K562 (cell line): ENCODE measurements around the gene ADIG. TPM values are rescaled to one million over a fixed set of nuclear protein-coding genes. Genes with fewer than 3 reads are reported as not detected.

ENCODE experiments used
- ATAC-seq: fragments of 200-7000 bp; cut with Tn5 transposase; 3 replicates; pipeline ENCODE4 v1.9.1; 2020; ENCODE audit warnings: moderate library complexity
- BruUV-seq: library from RNA; stranded (reverse); fragments of 400-500 nt; replicated peaks from 2 replicates; lab custom pipeline; 2021; lab: Mats Ljungman, UMichigan
- CTCF ChIA-PET: fragments of 300-600 bp; formaldehyde crosslinking; extraction: SDS; loops from one replicate; lab custom pipeline; 2021; ENCODE audit warnings: low intra/inter-chr PET ratio; lab: Yijun Ruan, JAX
- POLR2A ChIA-PET: fragments of 300-600, 350-650 bp; sonication (Branson Sonifier 250); formaldehyde crosslinking; extraction: SDS; loops from one replicate; lab custom pipeline; 2021; ENCODE audit warnings: antibody characterized with exemption, inconsistent platforms; lab: Yijun Ruan, JAX
- DNase-seq, 4 experiments: peaks; one replicate each; pipeline versions ENCODE4 v3.0.0 to v3.0.0-alpha.2; 2011 to 2018; ENCODE audit warnings: low spot score in 3 of 4, mixed read lengths in 3 of 4; ENCODE audit errors: extremely low read depth in 1 of 4
- FAIRE-seq: peaks from 2 replicates; lab custom pipeline; 2011; peaks lifted over from hg19 to GRCh38; lab: Jason Lieb, UNC
- H2AFZ ChIP-seq: 2 replicates; pipeline ENCODE4 v1.6.0; 2011; ENCODE audit warnings: low read depth, low read length, control low read depth, inconsistent platforms
- H3K27ac ChIP-seq: fragments of 200-600 bp; 3 replicates; pipeline ENCODE4 v1.8.0; 2011; ENCODE audit warnings: low read depth, mild to moderate bottlenecking, control low read depth, inconsistent platforms, low read length, moderate library complexity, mixed read lengths; ENCODE audit errors: extremely low read depth
- H3K27me3 ChIP-seq, 2 experiments: fragments of 300-600 bp in 1 of 2; 2 replicates in 1 of 2; 3 replicates in 1 of 2; pipeline versions ENCODE4 v1.6.0 to v1.8.0; 2011; ENCODE audit warnings: inconsistent platforms in 2 of 2, low read length in 2 of 2, mild to moderate bottlenecking in 1 of 2, mixed read lengths in 1 of 2, moderate library complexity in 1 of 2; ENCODE audit not compliant: control insufficient read depth in 2 of 2, insufficient read depth in 2 of 2
- H3K36me3 ChIP-seq: fragments of 300-600 bp; 3 replicates; pipeline ENCODE4 v1.8.0; 2011; ENCODE audit warnings: mild to moderate bottlenecking, low read length, inconsistent platforms; ENCODE audit not compliant: control insufficient read depth, insufficient read depth
- H3K4me1 ChIP-seq, 2 experiments: fragments of 200-600 bp in 1 of 2; replicated peaks in 1 of 2; 2 replicates in 1 of 2; 3 replicates in 1 of 2; pipeline versions ENCODE4 v1.5.1 to v1.8.0; 2011; ENCODE audit warnings: inconsistent platforms in 2 of 2, low read length in 2 of 2, mild to moderate bottlenecking in 1 of 2, mixed read lengths in 1 of 2, moderate library complexity in 1 of 2; ENCODE audit not compliant: control insufficient read depth in 2 of 2, insufficient read depth in 2 of 2
- H3K4me2 ChIP-seq: 2 replicates; pipeline ENCODE4 v1.6.1; 2011; ENCODE audit warnings: low read length, control low read depth, inconsistent platforms, mixed read lengths; ENCODE audit not compliant: insufficient read depth
- H3K4me3 ChIP-seq: fragments of 200-600 bp; sonication (generic), shearing (Covaris generic); 2 replicates; pipeline ENCODE4 v1.5.1; 2016; ENCODE audit warnings: control low read depth, inconsistent platforms
- H3K79me2 ChIP-seq: fragments of 200-600 bp; 3 replicates; pipeline ENCODE4 v1.8.0; 2011; ENCODE audit warnings: low read length, inconsistent platforms; ENCODE audit not compliant: control insufficient read depth, insufficient read depth
- H3K9ac ChIP-seq, 2 experiments: 2 replicates each; pipeline versions ENCODE4 v1.6.0 to v1.6.1; 2011; ENCODE audit warnings: low read depth in 2 of 2, low read length in 2 of 2, control low read depth in 1 of 2, inconsistent platforms in 1 of 2, mild to moderate bottlenecking in 1 of 2, mixed read lengths in 1 of 2; ENCODE audit not compliant: insufficient read depth in 1 of 2
- H3K9me1 ChIP-seq: one replicate; pipeline ENCODE4 v1.6.0; 2011; ENCODE audit warnings: inconsistent platforms, mild to moderate bottlenecking, low read length, moderate library complexity; ENCODE audit not compliant: control insufficient read depth, insufficient read depth
- H3K9me3 ChIP-seq: replicated peaks from 2 replicates; pipeline ENCODE4 v1.5.1; 2011; ENCODE audit warnings: low read depth, low read length, inconsistent platforms; ENCODE audit not compliant: control insufficient read depth, insufficient read depth
- H4K20me1 ChIP-seq: replicated peaks from 2 replicates; pipeline ENCODE4 v1.6.1; 2011; ENCODE audit warnings: low read length, inconsistent platforms, mixed read lengths; ENCODE audit not compliant: control insufficient read depth, insufficient read depth
- BCL6 ChIP-seq: fragments of 250-450 bp; sonication (Bioruptor Pico); IDR thresholded peaks from 2 replicates; pipeline ENCODE4 v1.4.0; 2020
- BCOR ChIP-seq: fragments of 450-650 bp; IDR thresholded peaks from 2 replicates; pipeline ENCODE4 v1.6.1; 2016
- CBX5 ChIP-seq: IDR thresholded peaks from 2 replicates; pipeline ENCODE4 v1.6.1; 2014; ENCODE audit warnings: low read depth, borderline replicate concordance
- ILK ChIP-seq: fragments of 450-650 bp; IDR thresholded peaks from 2 replicates; pipeline ENCODE4 v1.6.1; 2016; ENCODE audit warnings: missing genetic modification characterization, low read depth, mild to moderate bottlenecking, missing compliant biosample characterization, moderate library complexity, borderline replicate concordance
- MTA3 ChIP-seq: fragments of 450-650 bp; formaldehyde crosslinking; IDR thresholded peaks from 2 replicates; pipeline ENCODE4 v1.6.1; 2017; ENCODE audit warnings: mild to moderate bottlenecking, borderline replicate concordance
- NFATC3 ChIP-seq: fragments of 450-650 bp; IDR thresholded peaks from 2 replicates; pipeline ENCODE4 v1.6.1; 2017; ENCODE audit warnings: mild to moderate bottlenecking
- POLR3A ChIP-seq: IDR thresholded peaks from 2 replicates; pipeline ENCODE4 v1.6.1; 2011; ENCODE audit warnings: borderline replicate concordance, mild to moderate bottlenecking, moderate library complexity; ENCODE audit not compliant: insufficient read length, insufficient read depth; ENCODE audit errors: extremely low read depth
- RAD51 ChIP-seq: fragments of 450-650 bp; IDR thresholded peaks from 2 replicates; pipeline ENCODE4 v1.7.1; 2016; ENCODE audit warnings: low read depth, mild to moderate bottlenecking, borderline replicate concordance
- TAF1 ChIP-seq: IDR thresholded peaks from 2 replicates; pipeline ENCODE4 v1.6.1; 2011; ENCODE audit warnings: mild to moderate bottlenecking, low read length, moderate library complexity; ENCODE audit not compliant: insufficient read depth, control insufficient read depth, severe bottlenecking; ENCODE audit errors: extremely low read depth
- ZFP1 ChIP-seq: fragments of 450-650 bp; formaldehyde crosslinking; IDR thresholded peaks from 2 replicates; pipeline ENCODE4 v1.4.0; 2020; ENCODE audit warnings: mild to moderate bottlenecking, mixed read lengths
- ZNF263 ChIP-seq: sonication (generic); formaldehyde crosslinking; IDR thresholded peaks from 2 replicates; pipeline ENCODE4 v1.8.0; 2022; ENCODE audit warnings: mild to moderate bottlenecking, missing genetic modification reagents, borderline replicate concordance
- WGBS: fragments of 100-300 bp; shearing (Covaris generic); methylation state at CpG from one replicate; pipeline ENCODE4 v1.1.6; 2016; ENCODE audit warnings: low coverage, mixed read lengths; ENCODE audit not compliant: insufficient coverage; ENCODE audit errors: missing lambda C conversion rate; 5-methylcytosine and 5-hydroxymethylcytosine counted together
- in situ Hi-C: fragments of 300-500 bp; cut with MboI; formaldehyde crosslinking; loops from 4 replicates; pipeline ENCODE4 v1.15.0; 2018; ENCODE audit warnings: inconsistent platforms, mixed read lengths
- intact Hi-C: fragments of 100-400 bp; cut with micrococcal nuclease; formaldehyde crosslinking; loops from 2 replicates; pipeline ENCODE4 v1.14.2; 2022
- polyA plus RNA-seq, 8 experiments: library from polyadenylated mRNA; depleted of rRNA in 4 of 8; stranded (reverse) in 5 of 8; unstranded in 3 of 8; fragments of >200 nt; fragmentation: Nextera tagmentation in 2 of 8; fragmentation: Illumina TruSeq in 1 of 8; extraction: Ambion mirVana in 2 of 8; extraction: Trizol in 1 of 8; gene quantifications; 2 replicates each; pipeline versions ENCODE4 v1.2.1 to v1.2.3, GENCODE V29; 2011 to 2014; ENCODE audit warnings: inconsistent platforms in 1 of 8, missing spikeins in 1 of 8
- total RNA-seq, 7 experiments: library from RNA; depleted of rRNA in 6 of 7; stranded (reverse); fragments of >200 nt in 6 of 7; fragmentation: Illumina TruSeq in 2 of 7; extraction: Trizol in 2 of 7; gene quantifications; 2 replicates each; pipeline versions ENCODE4 v1.2.1 to v1.2.3, GENCODE V29; 2011 to 2021; ENCODE audit warnings: low replicate concordance in 1 of 7

ADIG gene
- total and polyA plus RNA-seq, 9 of the 15 experiments (the other 6 are each of a cell fraction or from before 2014, with no cell fraction given) = not detected

DNA sequence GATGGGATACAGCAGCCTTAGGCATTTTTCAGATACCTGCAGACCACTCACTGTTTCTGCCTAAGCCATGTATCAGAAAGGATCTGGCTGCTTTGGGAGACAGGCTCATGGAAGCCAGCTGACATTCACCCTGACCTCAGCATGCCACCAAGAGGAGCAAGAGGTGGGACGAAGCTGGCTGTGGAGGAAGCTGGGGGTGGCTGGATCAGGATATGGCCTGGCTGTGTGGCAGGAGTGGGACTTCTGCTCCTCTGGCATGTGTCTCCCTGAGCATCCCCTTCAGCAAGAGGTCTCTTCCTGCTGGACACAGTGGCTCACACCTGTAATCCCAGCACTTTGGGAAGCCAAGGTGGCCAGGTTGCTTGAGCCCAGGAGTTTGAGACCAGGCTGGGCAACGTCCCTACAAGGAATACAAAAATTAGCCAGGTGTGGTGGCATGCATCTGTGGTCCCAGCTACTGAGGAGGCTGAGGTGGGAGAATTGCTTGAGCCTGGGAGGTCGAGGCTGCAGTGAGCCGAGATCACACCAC lies 897 bp downstream of the ADIG start (continued):
- no peak for TF ChIP-seq TAF1
- no peak for TF ChIP-seq ZFP1 (CRISPR knock-in tag)
- TF ChIP-seq, all 486 proteins: peak for 0

DNA sequence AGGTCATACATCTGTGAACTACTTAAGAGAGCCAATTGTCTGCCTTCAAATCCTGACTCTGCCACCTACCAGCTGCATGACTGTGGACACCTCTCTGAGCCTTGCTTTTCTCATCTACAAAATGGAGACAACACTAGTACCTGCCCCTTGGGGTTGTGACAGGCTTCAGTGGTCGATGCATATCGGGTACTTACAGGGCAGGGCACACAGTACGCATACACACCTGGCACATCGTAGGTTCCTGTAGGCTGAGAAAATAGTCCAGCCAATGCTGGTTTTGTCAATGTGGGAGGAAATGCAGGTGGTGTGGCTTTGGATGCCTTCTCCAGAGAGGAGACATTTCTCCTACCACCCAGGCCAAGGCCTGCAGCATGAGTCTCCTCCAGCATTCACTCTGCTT lies 2.3 kb downstream of the ADIG start:
- ATAC-seq = no peak
- H3K9me3 ChIP-seq = no peaks in the 10 kb centered on the region
- H4K20me1 ChIP-seq = no peaks in the 10 kb centered on the region
- no peak overlapping the region for H3K4me3 ChIP-seq
- peaks cover 0 to 3% of the 10 kb centered on the region in 2 experiments; a peak in 1 of 5 replicates for H3K4me1 ChIP-seq
- 6% methylated on average over 3 of the region's 4 CpGs for WGBS
- H3K9ac ChIP-seq = no peak overlapping the region
- no peak overlapping the region for H3K27ac ChIP-seq
- no peak for DNase-seq
- in situ Hi-C loops = no loop called here
- no peaks in the 10 kb centered on the region for H3K79me2 ChIP-seq
- BruUV-seq = no TSS peak
- POLR2A ChIA-PET = no interaction called here
- no peaks in the 10 kb centered on the region for H3K9me1 ChIP-seq
- no peaks in the 10 kb centered on the region for H3K36me3 ChIP-seq
- TF ChIP-seq ILK = no peak
- no peak for TF ChIP-seq ZNF263 (CRISPR knock-in tag)
- no peak for TF ChIP-seq NFATC3
- TF ChIP-seq POLR3A = no peak
- no peak for TF ChIP-seq BCL6 (CRISPR knock-in tag)
- no peak for TF ChIP-seq CBX5
- TF ChIP-seq RAD51 = no peak
- no peak for TF ChIP-seq BCOR
- TF ChIP-seq MTA3 = no peak
- peaks cover 34 to 61% of the 10 kb centered on the region in 2 experiments for H3K27me3 ChIP-seq
- intact Hi-C loops = no loop called here
- FAIRE-seq = no peak
- no peak overlapping the region for H2AFZ ChIP-seq
- CTCF ChIA-PET = no interaction called here
- H3K4me2 ChIP-seq = no peak overlapping the region
